Hematopoietic multipotent progenitor cell treated with erythropoietin and hydrocortisone succinate and interleukin-3 and kit ligand, for 8 days (in vitro differentiated cells): ENCODE measurements around the gene FRAS1.
"Not testable (repeated sequence)": the region's sequence is repeated elsewhere in the genome, so short reads cannot be mapped to it uniquely, and the experiment has no call there.

Source experiments
- DNase-seq: peaks from one replicate; pipeline ENCODE4 v3.0.0-alpha.2; 2015

Gene FRAS1

GRCh38 chr4:78225236-78225635 lies 168.1 kb downstream of the FRAS1 start:
- no peak for DNase-seq

GRCh38 chr4:78226279-78226678 lies 169.2 kb downstream of the FRAS1 start:
- no peak for DNase-seq

- no peak for DNase-seq
Observed at GRCh38 chr4:78227411-78228057, 170.4 kb downstream of the FRAS1 start.

GRCh38 chr4:78235800-78236199 lies 178.7 kb downstream of the FRAS1 start:
- no peak for DNase-seq

- DNase-seq = no peak
Observed at GRCh38 chr4:78237360-78237759, 180.2 kb downstream of the FRAS1 start.

GRCh38 chr4:78242071-78242470 lies 184.9 kb downstream of the FRAS1 start:
- no peak for DNase-seq

GRCh38 chr4:78244705-78245485 lies 187.8 kb downstream of the FRAS1 start:
- DNase-seq = no peak

GRCh38 chr4:78247536-78248285 lies 190.6 kb downstream of the FRAS1 start:
- no peak for DNase-seq

GRCh38 chr4:78250500-78250899 lies 193.4 kb downstream of the FRAS1 start:
- DNase-seq = no peak

GRCh38 chr4:78252773-78253172 lies 195.7 kb downstream of the FRAS1 start:
- not testable (repeated sequence) for DNase-seq

GRCh38 chr4:78254893-78255292 lies 197.8 kb downstream of the FRAS1 start:
- no peak for DNase-seq

- DNase-seq = no peak
Observed at GRCh38 chr4:78265006-78265405, 207.9 kb downstream of the FRAS1 start.

- no peak for DNase-seq
Observed at GRCh38 chr4:78267790-78268189, 210.7 kb downstream of the FRAS1 start.

- no peak for DNase-seq
Observed at GRCh38 chr4:78268597-78268996, 211.5 kb downstream of the FRAS1 start.

- not testable (repeated sequence) for DNase-seq
Observed at GRCh38 chr4:78275450-78275849, 218.3 kb downstream of the FRAS1 start.

- no peak for DNase-seq
Observed at GRCh38 chr4:78286281-78286680, 229.2 kb downstream of the FRAS1 start.

- DNase-seq = no peak
Observed at GRCh38 chr4:78288327-78288726, 231.2 kb downstream of the FRAS1 start.

- no peak for DNase-seq
Observed at GRCh38 chr4:78291277-78291676, 234.2 kb downstream of the FRAS1 start.

- no peak for DNase-seq
Observed at GRCh38 chr4:78292341-78292740, 235.2 kb downstream of the FRAS1 start.

GRCh38 chr4:78292856-78293255 lies 235.7 kb downstream of the FRAS1 start:
- DNase-seq = no peak

GRCh38 chr4:78293348-78293747 lies 236.2 kb downstream of the FRAS1 start:
- DNase-seq = no peak

- no peak for DNase-seq
Observed at GRCh38 chr4:78293821-78294301, 236.7 kb downstream of the FRAS1 start.

- no peak for DNase-seq
Observed at GRCh38 chr4:78296261-78296660, 239.1 kb downstream of the FRAS1 start.
